Retina (tissue), 1 donor: ENCODE measurements around the gene ZNF343.

Experiments used
- DNase-seq: peaks from one replicate; pipeline ENCODE4 v3.0.0-alpha.2; 2016

ZNF343 gene

GRCh38 chr20:2469991-2470422, 38.7 kb downstream of the ZNF343 start:
- no peak for DNase-seq

DNA sequence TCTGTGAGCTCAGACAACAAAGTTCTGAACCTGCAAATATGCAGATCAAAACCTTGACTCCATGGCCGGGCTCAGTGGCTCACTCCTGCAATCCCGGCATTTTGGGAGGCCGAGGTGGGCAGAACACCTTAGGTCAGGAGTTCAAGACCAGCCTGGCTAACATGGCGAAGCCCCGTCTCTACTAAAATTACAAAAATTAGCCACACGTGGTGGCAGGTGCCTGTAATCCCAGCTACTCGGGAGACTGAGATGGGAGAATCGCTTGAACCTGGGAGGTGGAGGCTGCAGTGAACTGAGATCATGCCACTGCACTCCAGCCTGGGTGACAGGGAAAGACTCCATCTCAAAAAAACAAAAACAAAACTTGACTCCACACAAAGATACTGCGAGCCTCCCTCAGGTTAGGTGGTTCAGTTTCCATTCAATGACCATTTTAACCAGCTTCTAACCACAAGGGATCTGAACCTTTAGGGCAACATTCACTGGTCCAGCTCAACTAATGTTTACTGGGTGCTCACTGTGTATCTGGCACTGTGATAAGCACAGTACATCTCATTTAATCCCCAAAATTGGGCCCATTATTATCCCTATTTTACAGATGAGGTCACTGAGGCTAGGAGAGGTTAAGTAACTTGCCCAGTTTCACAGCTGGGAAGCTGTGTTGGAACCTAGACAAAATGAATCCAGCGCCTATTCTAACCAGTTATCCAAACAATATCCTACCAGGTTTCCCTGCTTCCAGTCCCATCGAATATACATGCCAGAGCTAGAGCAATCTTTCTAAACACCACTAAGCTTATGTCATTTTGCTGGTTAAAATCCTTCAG, 39.9 kb downstream of the ZNF343 start:
- DNase-seq = no peak

DNA sequence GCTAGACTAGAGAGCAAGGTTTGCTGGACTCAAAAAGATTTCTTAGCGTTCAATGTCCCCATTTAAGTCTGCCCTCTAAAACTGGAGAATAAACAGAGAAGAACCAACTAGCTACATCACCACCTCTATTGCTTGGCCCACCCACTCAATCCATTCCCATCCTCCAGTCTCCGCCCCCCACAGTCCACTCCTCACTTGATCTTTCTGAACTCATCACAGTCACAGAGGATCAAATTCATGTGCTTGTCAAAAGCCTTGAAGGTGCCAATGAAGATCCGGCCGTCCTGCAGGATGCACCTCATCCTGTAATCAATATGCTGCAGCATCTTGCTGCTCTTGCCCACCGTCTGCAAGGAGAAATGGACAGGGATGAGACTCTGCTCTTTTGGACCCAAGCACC, 41.3 kb downstream of the ZNF343 start:
- no peak for DNase-seq

- no peak for DNase-seq
Measured at GRCh38 chr20:2465100-2465499, 43.6 kb downstream of the ZNF343 start.

DNA sequence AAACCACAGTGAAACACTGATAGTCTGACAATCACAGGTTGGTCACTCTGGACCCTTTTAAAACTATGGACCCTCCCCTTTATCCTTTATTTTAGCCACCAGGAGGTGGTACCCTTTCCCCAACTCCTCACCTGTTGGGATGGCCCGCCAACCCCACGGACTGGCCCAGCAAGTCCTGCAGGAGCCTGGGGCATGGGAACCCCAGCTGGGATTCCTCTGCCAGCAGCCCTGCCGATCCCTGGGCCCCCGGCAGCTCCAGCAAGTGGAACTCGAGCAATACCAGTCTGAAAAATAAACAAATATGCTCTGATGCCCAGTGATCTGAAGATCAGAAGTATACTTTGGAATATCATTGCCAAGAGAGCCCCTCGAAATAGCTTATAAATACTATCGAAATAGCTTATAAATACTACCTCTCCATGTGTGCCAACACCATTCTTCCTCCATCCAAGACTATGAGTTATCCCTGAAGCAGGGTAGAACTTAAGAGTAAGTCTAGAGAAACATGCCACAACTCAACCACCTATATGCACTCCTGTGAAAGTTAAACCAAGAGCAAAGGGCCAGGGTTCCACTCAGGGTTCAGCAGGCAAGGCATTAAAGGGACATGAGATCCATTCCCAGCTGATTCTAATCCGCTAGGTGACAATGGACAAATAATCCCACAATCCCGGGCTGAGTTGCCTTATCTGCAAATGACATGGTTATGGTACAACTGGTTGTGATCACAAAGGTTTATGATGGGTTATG, 44.9 kb downstream of the ZNF343 start:
- DNase-seq = no peak

DNA sequence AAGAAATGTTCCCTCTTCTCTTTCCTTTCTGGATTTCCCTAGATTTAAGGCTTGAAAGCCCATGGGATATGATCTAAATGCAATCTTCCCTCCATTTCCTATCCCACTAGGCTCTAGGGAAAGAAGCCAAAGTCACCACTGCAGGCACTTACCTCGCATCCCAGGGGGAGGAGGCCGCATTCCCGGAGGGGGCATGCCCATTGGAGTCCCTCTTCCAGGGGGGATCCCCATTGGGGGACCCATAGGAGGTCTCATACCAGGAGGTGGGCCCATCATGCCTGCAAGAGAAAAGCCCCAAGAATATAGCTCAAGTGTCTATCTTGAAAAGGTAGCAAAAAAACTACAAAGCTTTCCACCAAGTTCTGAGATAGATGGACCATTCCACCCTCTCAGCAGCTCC, 46.2 kb downstream of the ZNF343 start:
- DNase-seq = no peak

DNA sequence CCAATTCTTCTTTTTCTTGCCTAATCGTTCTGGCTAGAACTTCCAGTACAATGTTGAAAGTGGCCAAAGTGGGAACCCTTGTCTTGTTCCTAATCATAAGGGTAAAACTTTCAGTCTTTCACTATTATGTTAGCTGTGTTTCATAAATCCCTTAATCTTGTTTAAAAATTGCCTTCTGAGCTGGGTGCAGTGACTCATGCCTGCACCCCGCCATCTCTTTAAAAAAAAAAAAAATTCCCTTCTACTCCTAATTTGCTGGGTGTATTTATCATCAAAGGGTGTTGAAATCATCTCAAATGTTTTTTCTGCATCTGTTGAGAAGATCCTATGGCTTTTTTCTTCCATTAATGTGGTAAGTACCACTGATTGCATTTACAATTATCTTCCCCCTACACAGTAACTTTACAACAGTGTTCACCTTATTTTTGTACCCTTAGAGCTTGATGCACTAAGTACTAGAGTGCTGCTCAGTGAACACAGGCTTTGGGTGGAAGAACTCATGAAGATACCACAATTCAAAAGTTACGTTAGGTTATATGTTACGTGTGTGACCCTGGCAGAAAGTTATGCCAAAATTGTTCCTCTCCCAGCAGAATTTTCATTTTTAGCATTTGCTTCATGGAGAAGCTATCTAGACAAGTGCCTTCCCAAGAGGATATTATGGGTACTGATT, 47.8 kb downstream of the ZNF343 start:
- no peak for DNase-seq

DNA sequence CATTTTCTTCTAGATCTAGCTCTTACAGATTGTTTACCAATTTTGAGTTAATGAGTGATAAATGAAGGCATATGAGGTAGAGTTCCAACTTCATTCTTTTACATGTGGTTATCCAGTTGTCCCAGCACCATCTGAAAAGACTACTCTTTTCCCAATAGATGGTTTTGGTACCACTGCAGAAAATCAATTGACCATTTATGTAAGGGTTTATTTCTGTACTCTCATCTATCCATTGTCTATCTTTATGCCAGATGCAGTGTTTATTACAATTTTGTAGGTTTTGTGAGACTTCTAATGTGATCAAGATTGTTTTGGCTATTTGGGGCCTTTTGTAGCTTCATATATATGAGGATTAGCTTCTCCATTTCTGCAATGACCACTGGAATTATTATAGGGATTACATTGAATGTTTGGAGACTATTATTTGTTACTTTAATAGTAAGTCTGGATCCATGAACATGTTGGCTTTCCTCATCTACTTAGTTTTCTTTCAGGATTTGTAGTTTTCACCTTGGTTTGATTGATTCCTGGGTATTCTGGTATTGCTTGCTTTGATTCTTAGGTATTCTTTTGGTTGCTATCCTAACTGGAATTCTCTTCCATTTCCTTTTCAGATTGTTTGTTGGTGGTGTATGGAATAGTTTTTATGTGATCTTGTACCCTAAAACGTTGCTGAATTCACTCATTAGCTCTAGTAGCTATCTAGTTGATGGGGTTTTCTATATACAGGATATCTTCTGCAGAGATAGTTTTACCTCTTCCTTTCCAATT, 48.5 kb downstream of the ZNF343 start:
- DNase-seq = no peak

DNA sequence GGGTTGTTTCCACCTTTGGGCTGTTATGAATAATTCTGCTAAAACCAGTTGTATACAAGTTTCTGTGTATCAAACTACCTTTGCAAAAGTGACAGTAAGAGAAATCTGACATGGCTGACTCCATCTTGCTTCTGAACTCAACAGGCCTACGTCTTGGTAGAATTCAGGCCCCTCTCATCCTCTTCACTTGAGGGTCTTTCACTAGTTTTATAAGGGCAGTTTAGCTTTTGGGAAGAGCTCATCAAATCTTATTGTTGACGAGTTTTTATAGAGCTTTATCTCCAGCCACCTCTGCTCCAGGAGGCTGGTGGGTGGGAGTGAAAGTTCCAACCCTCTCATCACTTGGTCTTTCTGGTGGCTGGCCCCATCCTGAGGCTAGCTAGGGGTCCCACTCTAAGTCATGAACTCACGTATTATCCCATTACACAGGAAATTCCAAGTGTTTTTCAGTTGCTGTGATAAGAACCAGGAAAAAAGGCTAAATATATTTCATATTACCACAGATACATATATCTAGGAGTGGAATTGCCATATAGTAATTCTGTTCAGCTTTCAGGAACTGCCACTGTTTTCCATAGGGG, 49.7 kb downstream of the ZNF343 start:
- no peak for DNase-seq

DNA sequence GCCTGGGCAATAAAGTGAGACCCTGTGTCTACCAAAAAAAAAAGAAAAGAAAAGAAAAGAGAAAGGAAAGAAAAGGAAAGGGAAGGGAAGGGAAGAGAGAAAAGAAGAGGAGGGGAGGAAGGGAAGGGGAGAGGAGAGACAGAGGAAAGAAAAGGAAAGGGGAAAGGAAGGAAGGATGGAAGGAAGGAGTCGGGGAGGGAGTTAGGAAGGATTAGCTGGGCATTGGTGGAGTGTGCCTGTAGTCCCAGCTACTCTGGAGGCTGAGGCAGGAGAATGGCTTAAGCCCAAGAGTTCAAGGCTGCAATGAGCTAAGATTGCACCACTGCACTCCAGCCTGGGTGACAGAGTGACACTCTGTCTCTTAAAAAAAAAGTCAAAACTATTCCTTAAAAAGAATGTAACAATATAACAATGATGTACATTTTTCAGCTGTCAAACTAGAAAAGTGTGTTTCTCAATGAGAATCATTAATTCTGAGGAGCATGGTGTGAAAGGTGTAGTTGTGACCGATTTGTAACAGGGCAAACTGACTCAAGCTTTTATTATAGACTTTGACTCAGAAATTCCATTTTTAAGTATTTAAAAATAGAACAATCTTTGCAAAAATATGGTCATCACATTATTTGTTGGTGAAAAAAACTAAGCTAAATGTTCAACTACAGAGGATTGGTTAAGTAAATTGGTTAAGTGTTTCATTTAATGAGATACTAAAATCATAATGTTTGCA, 52.8 kb downstream of the ZNF343 start:
- DNase-seq = no peak

DNA sequence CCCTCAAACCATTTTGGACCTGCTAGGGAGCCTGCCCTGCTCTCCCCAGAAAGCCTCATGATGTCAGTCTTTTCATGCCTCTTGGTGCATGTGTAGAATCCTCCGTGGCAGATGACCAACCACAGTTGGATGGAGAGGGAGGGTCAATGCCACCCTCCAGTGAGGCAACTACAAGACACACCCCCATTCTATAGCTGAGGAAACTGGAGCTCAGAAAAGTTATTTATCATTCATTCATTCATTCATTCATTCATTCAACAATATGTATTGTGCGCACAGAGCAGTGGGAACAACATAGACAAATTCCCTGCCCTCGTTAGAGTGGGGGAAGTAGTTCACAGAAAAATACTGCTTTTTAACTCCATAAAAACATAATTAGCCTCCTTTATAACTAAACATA, 54.9 kb downstream of the ZNF343 start:
- no peak for DNase-seq

DNA sequence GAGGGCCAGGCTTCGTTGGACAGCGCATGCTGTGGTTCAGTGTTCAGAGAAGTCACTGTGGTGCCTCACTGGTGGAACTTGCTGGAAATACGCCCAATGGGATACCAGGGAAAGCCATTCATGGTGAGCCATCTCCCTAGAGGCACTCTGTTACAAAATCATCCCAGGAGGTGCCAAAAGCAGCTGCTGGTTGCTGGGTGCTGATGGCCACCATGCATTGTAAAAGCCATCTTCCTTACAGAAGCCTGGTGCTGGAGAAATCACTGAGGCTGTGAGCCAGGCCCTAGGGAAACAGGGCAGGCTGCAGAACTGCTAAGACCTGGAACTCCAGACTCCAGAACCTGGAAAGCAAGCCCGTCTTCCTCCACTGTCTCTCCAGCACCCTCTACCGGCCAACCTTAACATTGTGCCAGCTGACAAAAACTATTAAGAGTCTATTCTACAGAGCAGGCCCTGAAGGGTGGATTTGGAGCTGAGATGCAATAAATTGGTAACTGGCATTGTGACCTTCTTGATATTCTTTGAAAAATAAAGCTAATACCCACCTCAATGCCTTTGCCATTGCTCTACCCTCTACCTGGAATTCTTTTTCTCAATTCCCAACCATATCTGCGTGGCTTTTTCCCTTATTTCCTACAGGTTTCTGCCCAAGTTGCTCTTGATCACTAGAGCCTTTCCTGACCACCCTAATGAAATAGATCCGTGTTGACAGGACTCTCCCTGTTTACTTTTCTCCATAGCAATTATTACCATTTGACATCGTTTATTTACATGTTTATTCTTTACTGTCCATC, 56.6 kb downstream of the ZNF343 start:
- peak; percentile 70 for DNase-seq

GRCh38 chr20:2451422-2451821, 57.3 kb downstream of the ZNF343 start:
- no peak for DNase-seq

GRCh38 chr20:2449386-2449785, 59.3 kb downstream of the ZNF343 start:
- no peak for DNase-seq

GRCh38 chr20:2446845-2447244, 61.9 kb downstream of the ZNF343 start:
- DNase-seq = no peak
